HepG2 (cell line): Measurements from ENCODE around the gene PGM3. TPM values are rescaled to one million over a fixed set of nuclear protein-coding genes. Genes with fewer than 3 reads are reported as not detected.

Experiments used
- ATAC-seq: fragments of 200-7000 bp; cut with Tn5 transposase; 3 replicates; pipeline ENCODE4 v1.9.1; 2020; ENCODE audit warnings: mild to moderate bottlenecking, moderate library complexity
- BruUV-seq: library from RNA; stranded (reverse); fragments of 400-500 nt; replicated peaks from 2 replicates; lab custom pipeline; 2021; lab: Mats Ljungman, UMichigan
- CTCF ChIA-PET: fragments of 300-600 bp; formaldehyde crosslinking; extraction: SDS; loops from one replicate; lab custom pipeline; 2021; ENCODE audit warnings: low total read pairs, inconsistent platforms, low intra/inter-chr PET ratio; lab: Yijun Ruan, JAX
- POLR2A ChIA-PET: fragments of 350-600 bp; sonication (Branson Sonifier 250); formaldehyde crosslinking; loops from one replicate; lab custom pipeline; 2020; ENCODE audit warnings: antibody characterized with exemption, inconsistent platforms; lab: Yijun Ruan, JAX
- DNase-seq: peaks from one replicate; pipeline ENCODE4 v3.0.0-alpha.2; 2015; ENCODE audit warnings: low spot score
- FAIRE-seq: peaks from 3 replicates; lab custom pipeline; 2011; peaks lifted over from hg19 to GRCh38; lab: Jason Lieb, UNC
- H2AFZ ChIP-seq: one replicate; pipeline ENCODE4 v1.6.1; 2011; ENCODE audit warnings: low read length, inconsistent platforms
- H3K27ac ChIP-seq: fragments of 300-600 bp; 3 replicates; pipeline ENCODE4 v1.8.0; 2011; ENCODE audit warnings: mixed run types, mild to moderate bottlenecking, mixed read lengths, low read length, inconsistent platforms; ENCODE audit not compliant: insufficient read depth; ENCODE audit errors: extremely low read length
- H3K27me3 ChIP-seq, 2 experiments: fragments of 200-600 bp in 1 of 2; 2 replicates in 1 of 2; 3 replicates in 1 of 2; pipeline versions ENCODE4 v1.6.0 to v1.8.0; 2011; ENCODE audit warnings: low read length in 2 of 2, mild to moderate bottlenecking in 2 of 2, moderate library complexity in 2 of 2, inconsistent platforms in 1 of 2; ENCODE audit not compliant: insufficient read depth in 2 of 2, control insufficient read depth in 1 of 2
- H3K36me3 ChIP-seq, 2 experiments: fragments of 200-600 bp in 1 of 2; replicated peaks in 1 of 2; 2 replicates in 1 of 2; 3 replicates in 1 of 2; pipeline versions ENCODE4 v1.5.1 to v1.8.0; 2011; ENCODE audit warnings: low read length in 2 of 2, inconsistent platforms in 1 of 2; ENCODE audit not compliant: insufficient read depth in 2 of 2, control insufficient read depth in 1 of 2
- H3K4me1 ChIP-seq: 2 replicates; pipeline ENCODE4 v1.5.1; 2012; ENCODE audit warnings: low read length, inconsistent platforms; ENCODE audit not compliant: insufficient read depth
- H3K4me2 ChIP-seq: 2 replicates; pipeline ENCODE4 v1.6.0; 2011; ENCODE audit warnings: low read depth, low read length, inconsistent platforms
- H3K4me3 ChIP-seq, 3 experiments: fragments of 200-600 bp in 1 of 3; sonication (generic), shearing (Covaris generic) in 1 of 3; replicated peaks in 1 of 3; 2 replicates each; pipeline ENCODE4 v1.5.1; 2011 to 2016; ENCODE audit warnings: low read length in 3 of 3, inconsistent platforms in 2 of 3, low read depth in 2 of 3, mild to moderate bottlenecking in 2 of 3, control low read depth in 1 of 3, mixed read lengths in 1 of 3; ENCODE audit not compliant: insufficient read depth in 1 of 3
- H3K79me2 ChIP-seq: one replicate; pipeline ENCODE4 v1.6.1; 2011; ENCODE audit warnings: low read length, inconsistent platforms; ENCODE audit not compliant: insufficient read depth
- H3K9ac ChIP-seq: 2 replicates; pipeline ENCODE4 v1.6.0; 2011; ENCODE audit warnings: mild to moderate bottlenecking, low read depth, low read length, inconsistent platforms; ENCODE audit not compliant: insufficient read depth
- H3K9me3 ChIP-seq: 2 replicates; pipeline ENCODE4 v1.5.1; 2012; ENCODE audit warnings: mild to moderate bottlenecking, low read length
- H4K20me1 ChIP-seq: 2 replicates; pipeline ENCODE4 v1.6.0; 2011; ENCODE audit warnings: inconsistent platforms, mild to moderate bottlenecking, low read length, moderate library complexity; ENCODE audit not compliant: insufficient read depth
- HMGXB4 ChIP-seq, 2 experiments: sonication (generic) in 1 of 2; formaldehyde crosslinking in 1 of 2; IDR thresholded peaks; 2 replicates each; pipeline versions ENCODE4 v1.4.0 to v1.6.1; 2018 to 2020; ENCODE audit warnings: missing genetic modification reagents in 2 of 2, borderline replicate concordance in 1 of 2, low read depth in 1 of 2, mild to moderate bottlenecking in 1 of 2, missing biosample characterization in 1 of 2
- HOXA9 ChIP-seq: sonication (generic); formaldehyde crosslinking; IDR thresholded peaks from 2 replicates; pipeline ENCODE4 v1.8.1; 2022; ENCODE audit warnings: missing genetic modification reagents, mild to moderate bottlenecking, moderate library complexity, borderline replicate concordance
- MIXL1 ChIP-seq: IDR thresholded peaks from 2 replicates; pipeline ENCODE4 v1.6.1; 2016
- NR3C1 ChIP-seq: sonication (generic); formaldehyde crosslinking; IDR thresholded peaks from 2 replicates; pipeline ENCODE4 v1.4.0; 2020; ENCODE audit warnings: missing genetic modification reagents
- PHB2 ChIP-seq: fragments of 450-650 bp; IDR thresholded peaks from 2 replicates; pipeline ENCODE4 v1.6.1; 2018; ENCODE audit not compliant: partially characterized antibody
- POGZ ChIP-seq: sonication (generic); formaldehyde crosslinking; IDR thresholded peaks from 2 replicates; pipeline ENCODE4 v1.4.0; 2020; ENCODE audit warnings: mild to moderate bottlenecking, missing genetic modification reagents
- RFX1 ChIP-seq: fragments of 450-650 bp; IDR thresholded peaks from 2 replicates; pipeline ENCODE4 v1.6.1; 2017
- RFXAP ChIP-seq: sonication (generic); formaldehyde crosslinking; IDR thresholded peaks from 2 replicates; pipeline ENCODE4 v1.4.0; 2020; ENCODE audit warnings: missing genetic modification reagents, borderline replicate concordance
- SAFB2 ChIP-seq: sonication (generic); formaldehyde crosslinking; IDR thresholded peaks from 2 replicates; pipeline ENCODE4 v1.5.1; 2020; ENCODE audit warnings: missing genetic modification reagents, low read depth, mild to moderate bottlenecking, borderline replicate concordance
- SKI ChIP-seq: fragments of 450-650 bp; IDR thresholded peaks from one replicate; pipeline ENCODE4 v1.6.1; 2018; ENCODE audit warnings: mild to moderate bottlenecking; ENCODE audit not compliant: partially characterized antibody
- SRSF1 ChIP-seq: fragments of 200-400 bp; formaldehyde crosslinking; optimal IDR thresholded peaks from 2 replicates; pipeline ENCODE3; 2017; ENCODE audit warnings: mild to moderate bottlenecking, low read depth, low read length, moderate library complexity
- TBX2 ChIP-seq: sonication (generic); formaldehyde crosslinking; IDR thresholded peaks from 2 replicates; pipeline ENCODE4 v1.5.0; 2020; ENCODE audit warnings: missing genetic modification reagents, mild to moderate bottlenecking, borderline replicate concordance
- ZNF251 ChIP-seq: sonication (generic); formaldehyde crosslinking; IDR thresholded peaks from 2 replicates; pipeline ENCODE4 v1.9.0; 2021; ENCODE audit warnings: mild to moderate bottlenecking, missing genetic modification reagents
- ZNF263 ChIP-seq: sonication (generic); formaldehyde crosslinking; IDR thresholded peaks from 2 replicates; pipeline ENCODE4 v1.4.0; 2020; ENCODE audit warnings: missing genetic modification reagents
- ZNF276 ChIP-seq: sonication (generic); formaldehyde crosslinking; IDR thresholded peaks from 2 replicates; pipeline ENCODE4 v1.4.0; 2020; ENCODE audit warnings: mild to moderate bottlenecking, low read depth, missing genetic modification reagents
- ZNF333 ChIP-seq: sonication (generic); formaldehyde crosslinking; IDR thresholded peaks from 2 replicates; pipeline ENCODE4 v1.4.0; 2020; ENCODE audit warnings: mild to moderate bottlenecking, missing genetic modification reagents, borderline replicate concordance
- WGBS: methylation state at CpG from one replicate; pipeline ENCODE4 v1.1.6; 2017; ENCODE audit warnings: low lambda C conversion rate; 5-methylcytosine and 5-hydroxymethylcytosine counted together
- in situ Hi-C: cut with HindIII; loops from 2 replicates; pipeline ENCODE4 v1.10.0; 2017; ENCODE audit warnings: low pct_unique_long_range_greater_than_20kb; ENCODE audit not compliant: extremely low pct_ligation_motif_present
- intact Hi-C: fragments of 100-400 bp; cut with micrococcal nuclease; formaldehyde crosslinking; loops from one replicate; pipeline ENCODE4 v1.10.0; 2022; ENCODE audit not compliant: unreplicated experiment
- polyA plus RNA-seq, 8 experiments: library from polyadenylated mRNA; depleted of rRNA in 3 of 8; stranded (reverse) in 7 of 8; unstranded in 1 of 8; fragments of >200 nt; fragmentation: Illumina TruSeq in 4 of 8; extraction: Trizol in 4 of 8; gene quantifications; 2 replicates each; pipeline versions ENCODE4 v1.2.1 to v1.2.3, GENCODE V29; 2011 to 2016; ENCODE audit warnings: low read depth in 4 of 8, missing spikeins in 1 of 8, mixed read lengths in 1 of 8; ENCODE audit not compliant: insufficient read depth in 1 of 8
- total RNA-seq, 5 experiments: library from RNA; depleted of rRNA; stranded (reverse); fragments of >200 nt; fragmentation: Illumina TruSeq; extraction: Trizol; gene quantifications; 2 replicates each; pipeline ENCODE4 v1.2.3, GENCODE V29; 2016; ENCODE audit warnings: low read depth in 1 of 5
- TF ChIP-seq, protein P1 (sequence below): fragments of 450-650 bp; IDR thresholded peaks from 2 replicates; pipeline ENCODE4 v1.6.1; 2017; ENCODE audit warnings: mild to moderate bottlenecking

PGM3 gene
- total and polyA plus RNA-seq, 2 of the 13 experiments (the other 11 are each of a cell fraction or from before 2014, with no cell fraction given): 72.5 to 163 TPM

DNA sequence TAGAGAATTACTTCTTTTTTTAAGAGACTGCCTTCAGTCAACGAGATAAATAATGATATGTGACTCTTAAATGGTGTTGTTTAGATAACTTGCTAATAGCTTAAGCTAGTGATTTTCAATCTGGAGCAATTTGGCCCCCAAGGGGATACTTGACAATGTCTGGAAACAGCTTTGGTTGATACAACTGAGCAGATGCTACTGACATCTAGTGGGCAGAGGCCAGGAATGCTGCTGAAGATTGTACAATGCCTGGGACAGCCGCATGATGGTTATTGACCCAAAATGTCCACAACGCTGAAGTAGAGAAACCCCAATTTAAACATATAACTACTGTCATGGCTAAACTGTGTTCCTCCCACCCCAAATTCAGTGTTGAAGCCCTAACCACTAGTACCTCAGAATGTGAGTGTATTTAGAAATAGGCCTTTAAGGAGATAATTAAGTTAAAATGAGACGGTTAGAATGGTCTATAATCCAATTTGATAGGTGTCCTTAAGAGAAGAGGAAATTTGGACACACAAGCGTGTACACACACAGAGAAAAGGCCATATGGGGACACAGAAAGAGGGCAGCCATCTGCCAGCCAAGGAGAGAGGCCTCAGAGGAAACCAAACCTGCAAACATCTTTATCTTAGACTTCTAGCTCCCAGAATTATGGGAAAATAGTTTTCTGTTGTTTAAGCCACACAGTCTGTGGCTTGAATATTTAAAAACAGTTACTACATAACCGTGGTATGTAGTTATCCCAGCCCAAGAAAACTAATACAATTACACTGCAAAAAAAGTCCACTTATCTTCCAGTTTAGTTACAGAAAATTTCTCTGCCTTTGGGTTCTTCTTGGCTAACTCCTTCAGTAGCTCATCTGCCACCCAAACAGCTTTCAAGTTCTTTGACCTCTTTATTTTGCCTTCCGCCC, 22.3 kb upstream of the PGM3 start:
- ChIA-PET POLR2A (interaction anchor here (0.5 to 1.1 kb wide), 3 partner anchors 24 to 150 kb away, joined by 3 to 6 read pairs (median 4); partner anchors contain the start of genes DOP1A and UBE3D), CTCF (interaction anchor here (1.9 kb wide), 1 partner anchor 148 kb away, joined by 19 read pairs; the partner anchor contains the start of gene DOP1A)
- H3K4me1 ChIP-seq: no peaks in the 10 kb centered on the region
- intact Hi-C loops: loop anchor here (1.0 to 10.0 kb wide), 5 partner anchors 22 to 961 kb away; partner anchors contain the start of genes DOP1A, PGM3 and RWDD2A
- no peaks in the 10 kb centered on the region for H4K20me1 ChIP-seq
- H3K9ac ChIP-seq: no peak overlapping the region
- peak; percentile 89 for FAIRE-seq
- no peak overlapping the region for H3K4me2 ChIP-seq
- H2AFZ ChIP-seq: no peak overlapping the region
- no TSS peak for BruUV-seq
- no peaks in the 10 kb centered on the region for H3K79me2 ChIP-seq
- 4% methylated on average over 7 of the region's 7 CpGs for WGBS
- H3K9me3 ChIP-seq: no peaks in the 10 kb centered on the region
- peak; percentile 66 for DNase-seq
- no peaks in the 10 kb centered on the region; a peak in 1 of 5 replicates for H3K27me3 ChIP-seq
- peak; percentile 99 for ATAC-seq
- no peaks in the 10 kb centered on the region for H3K36me3 ChIP-seq
- in situ Hi-C loops: loop anchor here (5.0 kb wide), 1 partner anchor 148 kb away; the partner anchor contains the start of genes DOP1A and UBE3D
- H3K4me3 ChIP-seq: no peak overlapping the region
- H3K27ac ChIP-seq: no peak overlapping the region
- TF ChIP-seq, protein P1, sequence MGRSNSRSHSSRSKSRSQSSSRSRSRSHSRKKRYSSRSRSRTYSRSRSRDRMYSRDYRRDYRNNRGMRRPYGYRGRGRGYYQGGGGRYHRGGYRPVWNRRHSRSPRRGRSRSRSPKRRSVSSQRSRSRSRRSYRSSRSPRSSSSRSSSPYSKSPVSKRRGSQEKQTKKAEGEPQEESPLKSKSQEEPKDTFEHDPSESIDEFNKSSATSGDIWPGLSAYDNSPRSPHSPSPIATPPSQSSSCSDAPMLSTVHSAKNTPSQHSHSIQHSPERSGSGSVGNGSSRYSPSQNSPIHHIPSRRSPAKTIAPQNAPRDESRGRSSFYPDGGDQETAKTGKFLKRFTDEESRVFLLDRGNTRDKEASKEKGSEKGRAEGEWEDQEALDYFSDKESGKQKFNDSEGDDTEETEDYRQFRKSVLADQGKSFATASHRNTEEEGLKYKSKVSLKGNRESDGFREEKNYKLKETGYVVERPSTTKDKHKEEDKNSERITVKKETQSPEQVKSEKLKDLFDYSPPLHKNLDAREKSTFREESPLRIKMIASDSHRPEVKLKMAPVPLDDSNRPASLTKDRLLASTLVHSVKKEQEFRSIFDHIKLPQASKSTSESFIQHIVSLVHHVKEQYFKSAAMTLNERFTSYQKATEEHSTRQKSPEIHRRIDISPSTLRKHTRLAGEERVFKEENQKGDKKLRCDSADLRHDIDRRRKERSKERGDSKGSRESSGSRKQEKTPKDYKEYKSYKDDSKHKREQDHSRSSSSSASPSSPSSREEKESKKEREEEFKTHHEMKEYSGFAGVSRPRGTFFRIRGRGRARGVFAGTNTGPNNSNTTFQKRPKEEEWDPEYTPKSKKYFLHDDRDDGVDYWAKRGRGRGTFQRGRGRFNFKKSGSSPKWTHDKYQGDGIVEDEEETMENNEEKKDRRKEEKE: no peak
- no peak for TF ChIP-seq SKI
- no peak for TF ChIP-seq ZNF263
- TF ChIP-seq SAFB2 (CRISPR knock-in tag): no peak
- 0 out of 4 replicates have a peak, but pooled peaks of 1 of the 2 experiments have one; percentile 24 for TF ChIP-seq HMGXB4 (CRISPR knock-in tag; IDR thresholded peaks at IDR 0.05; ENCODE audit: borderline replicate concordance in 1 of 2, low read depth in 1 of 2)
- no peak for TF ChIP-seq ZNF251 (CRISPR knock-in tag)
- no peak for TF ChIP-seq POGZ (CRISPR knock-in tag)
- TF ChIP-seq NR3C1 (CRISPR knock-in tag): no peak
- no peak for TF ChIP-seq RFX1
- TF ChIP-seq TBX2 (CRISPR knock-in tag): no peak
- no peak for TF ChIP-seq ZNF276 (CRISPR knock-in tag)
- no peak for TF ChIP-seq RFXAP (CRISPR knock-in tag)
- no peak for TF ChIP-seq ZNF333 (CRISPR knock-in tag)
- no peak for TF ChIP-seq HOXA9 (CRISPR knock-in tag)
- 0 out of 2 replicates have a peak, but pooled peaks have one; percentile 22 for TF ChIP-seq MIXL1
- TF ChIP-seq SRSF1: no peak
- no peak for TF ChIP-seq PHB2
